ENCODE measurements around the gene MT1H. TPM values are rescaled to one million over a fixed set of nuclear protein-coding genes. Genes with fewer than 3 reads are reported as not detected.
"Not testable (repeated sequence)": the region's sequence is repeated elsewhere in the genome, so short reads cannot be mapped to it uniquely, and the experiment has no call there.

The MT1H gene
- total RNA-seq, 1 donor from 2014 or later = not detected

DNA sequence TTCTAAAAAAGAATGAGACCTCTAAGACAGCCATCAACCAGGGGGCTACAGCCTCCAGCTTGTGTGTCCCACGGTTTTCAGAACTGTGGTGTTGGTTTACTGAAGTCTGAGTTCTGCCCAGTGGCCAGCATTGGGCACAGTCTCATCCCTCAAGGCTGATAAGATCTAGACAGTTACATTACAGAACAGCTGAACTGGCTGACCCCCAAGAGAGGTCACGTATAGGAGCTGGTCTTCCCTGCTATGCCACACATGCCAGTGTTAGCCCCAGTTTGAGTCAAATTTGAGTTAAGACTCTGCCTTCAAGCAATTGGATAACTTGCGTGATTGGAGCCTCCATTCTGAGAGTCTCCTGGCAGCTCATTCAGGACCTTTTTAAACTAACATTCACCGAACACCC, 45.5 kb downstream of the MT1H start:
- no peaks in the 10 kb centered on the region for H3K4me1 Mint-ChIP-seq (ENCODE audit: low read depth)
- no peak for DNase-seq (ENCODE audit: low spot score, unreplicated experiment)
- H3K27ac Mint-ChIP-seq = no peak overlapping the region
- H3K36me3 Mint-ChIP-seq (ENCODE audit: insufficient read depth) = no peaks in the 10 kb centered on the region
- peaks cover 6% of the 10 kb centered on the region for H3K27me3 Mint-ChIP-seq
- no peak overlapping the region for H3K4me3 Mint-ChIP-seq (ENCODE audit: low read depth)
- TF ChIP-seq, protein P1, sequence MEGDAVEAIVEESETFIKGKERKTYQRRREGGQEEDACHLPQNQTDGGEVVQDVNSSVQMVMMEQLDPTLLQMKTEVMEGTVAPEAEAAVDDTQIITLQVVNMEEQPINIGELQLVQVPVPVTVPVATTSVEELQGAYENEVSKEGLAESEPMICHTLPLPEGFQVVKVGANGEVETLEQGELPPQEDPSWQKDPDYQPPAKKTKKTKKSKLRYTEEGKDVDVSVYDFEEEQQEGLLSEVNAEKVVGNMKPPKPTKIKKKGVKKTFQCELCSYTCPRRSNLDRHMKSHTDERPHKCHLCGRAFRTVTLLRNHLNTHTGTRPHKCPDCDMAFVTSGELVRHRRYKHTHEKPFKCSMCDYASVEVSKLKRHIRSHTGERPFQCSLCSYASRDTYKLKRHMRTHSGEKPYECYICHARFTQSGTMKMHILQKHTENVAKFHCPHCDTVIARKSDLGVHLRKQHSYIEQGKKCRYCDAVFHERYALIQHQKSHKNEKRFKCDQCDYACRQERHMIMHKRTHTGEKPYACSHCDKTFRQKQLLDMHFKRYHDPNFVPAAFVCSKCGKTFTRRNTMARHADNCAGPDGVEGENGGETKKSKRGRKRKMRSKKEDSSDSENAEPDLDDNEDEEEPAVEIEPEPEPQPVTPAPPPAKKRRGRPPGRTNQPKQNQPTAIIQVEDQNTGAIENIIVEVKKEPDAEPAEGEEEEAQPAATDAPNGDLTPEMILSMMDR (IDR thresholded peaks at IDR 0.05; ENCODE audit: unreplicated experiment) = no peak
- H3K9me3 Mint-ChIP-seq (ENCODE audit: low read depth) = no peaks in the 10 kb centered on the region

DNA sequence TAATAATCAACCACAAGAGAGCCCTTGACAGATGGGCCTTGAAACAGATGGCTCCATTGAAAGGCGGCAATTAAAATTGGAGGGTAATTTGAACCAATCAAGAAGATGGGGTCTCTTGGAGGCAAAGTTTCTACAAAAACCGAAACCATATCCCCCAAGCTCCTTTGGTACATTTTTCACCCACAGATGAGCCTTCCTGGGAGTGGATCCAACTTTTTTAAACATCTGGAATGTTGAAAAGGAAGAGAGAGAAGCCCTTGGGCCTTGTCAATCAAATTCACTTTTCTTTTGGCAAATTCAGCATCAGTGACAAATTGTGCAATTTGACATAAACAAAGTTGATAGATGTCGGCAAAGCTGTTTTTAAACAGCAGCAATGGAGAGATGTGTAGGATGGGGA, 47.1 kb downstream of the MT1H start:
- Mint-ChIP-seq H3K9me3 (ENCODE audit: low read depth) (no peaks in the 10 kb centered on the region), H3K4me3 (ENCODE audit: low read depth) (no peak overlapping the region), H3K4me1 (ENCODE audit: low read depth) (no peaks in the 10 kb centered on the region), H3K27me3 (peaks cover 7% of the 10 kb centered on the region), H3K27ac (no peak overlapping the region), H3K36me3 (ENCODE audit: insufficient read depth) (no peaks in the 10 kb centered on the region)
- no peak for DNase-seq (ENCODE audit: low spot score, unreplicated experiment)
- TF ChIP-seq, protein P1 (IDR thresholded peaks at IDR 0.05; ENCODE audit: unreplicated experiment) = no peak

DNA sequence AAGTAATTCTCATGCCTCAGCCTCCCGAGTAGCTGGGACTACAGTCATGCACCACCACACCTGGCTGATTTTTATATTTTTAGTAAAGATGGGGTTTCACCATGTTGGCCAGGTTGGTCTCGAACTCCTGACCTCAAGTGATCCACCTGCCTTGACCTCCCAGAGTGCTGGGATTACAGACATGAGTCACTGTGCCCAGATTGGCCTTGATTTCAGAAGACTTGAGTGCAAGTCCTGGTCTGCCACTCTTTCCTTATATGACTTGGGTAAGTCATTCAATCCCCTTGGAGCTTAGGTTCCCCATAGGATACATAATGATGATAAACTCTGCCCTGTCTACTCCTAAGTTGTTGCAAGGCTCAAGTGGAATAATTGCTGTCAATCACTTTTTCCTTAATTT, 47.9 kb downstream of the MT1H start:
- not testable (repeated sequence) for H3K9me3 Mint-ChIP-seq (ENCODE audit: low read depth); DNase-seq (ENCODE audit: low spot score, unreplicated experiment)

More for the DNA sequence above, 47.9 kb downstream of the MT1H start:
- not testable (repeated sequence) for H3K4me1 Mint-ChIP-seq (ENCODE audit: low read depth); H3K27ac Mint-ChIP-seq; H3K4me3 Mint-ChIP-seq (ENCODE audit: low read depth); H3K36me3 Mint-ChIP-seq (ENCODE audit: insufficient read depth)
- peaks cover 12% of the 10 kb centered on the region for H3K27me3 Mint-ChIP-seq

Other genes starting within 250 kb of the MT1H start
- 55.8 and 66.3 TPM in 2 replicates for gene AMFR, start 244.3 kb upstream of the MT1H start, total RNA-seq
- 139 and 142 TPM in 2 replicates for gene NUDT21, start 218.5 kb upstream of the MT1H start, total RNA-seq
- gene OGFOD1, start 218.3 kb upstream of the MT1H start, total RNA-seq = 32.0 and 33.6 TPM in 2 replicates
- gene BBS2, start 149.8 kb upstream of the MT1H start, total RNA-seq = 52.3 and 56.0 TPM in 2 replicates
- gene MT4, start 104.7 kb upstream of the MT1H start, total RNA-seq = not detected in 2 replicates
- gene MT3, start 80.3 kb upstream of the MT1H start, total RNA-seq = not detected in 2 replicates
- 11.5 TPM in 2 replicates for gene MT2A, start 61.2 kb upstream of the MT1H start, total RNA-seq
- 4.0 and 5.2 TPM in 2 replicates for gene MT1E, start 44.0 kb upstream of the MT1H start, total RNA-seq
- gene MT1M, start 37.2 kb upstream of the MT1H start, total RNA-seq = not detected in 2 replicates
- gene MT1A, start 31.1 kb upstream of the MT1H start, total RNA-seq = not detected in 2 replicates
- not detected in 2 replicates for gene MT1B, start 17.9 kb upstream of the MT1H start, total RNA-seq
- gene MT1F, start 11.9 kb upstream of the MT1H start, total RNA-seq = 6.3 and 7.2 TPM in 2 replicates
- gene MT1G, start 1.7 kb upstream of the MT1H start, total RNA-seq = 1.8 and 2.9 TPM in 2 replicates
- gene MT1X, start 12.7 kb downstream of the MT1H start, total RNA-seq = 6.8 and 6.9 TPM in 2 replicates
- gene NUP93, start 60.3 kb downstream of the MT1H start, total RNA-seq = 74.4 and 76.9 TPM in 2 replicates
- gene SLC12A3, start 195.4 kb downstream of the MT1H start, total RNA-seq = not detected in 2 replicates

Data from progenitor cell of endocrine pancreas (in vitro differentiated cells).